Lung (tissue), 12 donors: ENCODE data around the gene PAPSS1. TPM values are rescaled to one million over a fixed set of nuclear protein-coding genes. Genes with fewer than 3 reads are reported as not detected.
A peak's percentile ranks its signal among the peaks of the same experiment; 100 is the strongest.

Source experiments
- ATAC-seq: fragments of 200-7000 bp; cut with Tn5 transposase; one replicate; pipeline ENCODE4 v1.9.1; 2020; ENCODE audit warnings: moderate number of reproducible peaks; ENCODE audit not compliant: insufficient read depth, low FRiP score
- DNase-seq, 3 donors: peaks; one replicate each; pipeline ENCODE4 v3.0.0-alpha.2; 2013 to 2017
- H3K27ac ChIP-seq, 2 donors: one replicate each; pipeline ENCODE4 v1.5.1; 2013; ENCODE audit warnings: mild to moderate bottlenecking in 2 of 2, moderate library complexity in 2 of 2, control low read depth in 1 of 2, inconsistent platforms in 1 of 2, low read depth in 1 of 2, low read length in 1 of 2
- H3K27me3 ChIP-seq, 3 donors: one replicate each; pipeline ENCODE4 v1.5.1; 2013; ENCODE audit warnings: low read length in 2 of 3; ENCODE audit not compliant: control insufficient read depth in 3 of 3, insufficient read depth in 3 of 3
- H3K36me3 ChIP-seq, 4 donors: one replicate each; pipeline ENCODE4 v1.5.1; 2013; ENCODE audit warnings: low read length in 4 of 4, mild to moderate bottlenecking in 1 of 4, moderate library complexity in 1 of 4; ENCODE audit not compliant: control insufficient read depth in 4 of 4, insufficient read depth in 4 of 4
- H3K4me1 ChIP-seq, 5 donors: one replicate each; pipeline ENCODE4 v1.5.1; 2013; ENCODE audit warnings: low read length in 5 of 5, mild to moderate bottlenecking in 2 of 5, moderate library complexity in 1 of 5; ENCODE audit not compliant: control insufficient read depth in 5 of 5, insufficient read depth in 5 of 5
- H3K4me3 ChIP-seq: one replicate; pipeline ENCODE4 v1.5.1; 2013; ENCODE audit warnings: mild to moderate bottlenecking, control low read depth, moderate library complexity
- H3K9ac ChIP-seq, 2 donors: one replicate each; pipeline ENCODE4 v1.5.1; 2013; ENCODE audit warnings: low read length in 2 of 2, control low read depth in 1 of 2; ENCODE audit not compliant: insufficient read depth in 1 of 2
- H3K9me3 ChIP-seq, 4 donors: one replicate each; pipeline ENCODE4 v1.5.1; 2013; ENCODE audit warnings: low read length in 3 of 4, mild to moderate bottlenecking in 1 of 4, moderate library complexity in 1 of 4; ENCODE audit not compliant: control insufficient read depth in 4 of 4, insufficient read depth in 3 of 4
- CTCF ChIP-seq: IDR thresholded peaks from 2 replicates; pipeline ENCODE4 v1.5.1; 2012; ENCODE audit warnings: mild to moderate bottlenecking; ENCODE audit errors: control extremely low read depth, extremely low read depth
- WGBS, 2 donors: extraction: QIAGEN DNeasy Blood & Tissue Kit; methylation state at CpG; one replicate each; pipeline ENCODE4 v1.1.7; 2013; 5-methylcytosine and 5-hydroxymethylcytosine counted together
- polyA plus RNA-seq, 2 donors: library from polyadenylated mRNA; stranded (reverse); fragments of 200-250 nt; gene quantifications; one replicate each; pipeline ENCODE4 v1.2.1, GENCODE V29; 2013
- total RNA-seq, 2 donors: library from RNA; depleted of rRNA in 1 of 2; stranded (reverse); fragments of >200 nt in 1 of 2; gene quantifications; one replicate each; pipeline ENCODE4 v1.2.1, GENCODE V29; 2014 to 2021
- donor health status: control.
- donor health status: control.
- donor health status: Bipolar disorder and iron deficiency.
- donor health status: healthy.
- donor health status: DM: yes; HTN: yes; CAD: no.

Gene PAPSS1
- total and polyA plus RNA-seq, 4 donors: 39.5 to 71.7 (median 55.3) TPM

- Histone ChIP-seq H3K9ac (no peak overlapping the region), H3K4me3 (no peak overlapping the region), H3K36me3 (peaks cover 8 to 14% (median 12%) of the 10 kb centered on the region in 4 donors), H3K27me3 (no peaks in the 10 kb centered on the region), H3K9me3 (no peaks in the 10 kb centered on the region), H3K27ac (no peak overlapping the region), H3K4me1 (peaks cover 0 to 27% (median 4%) of the 10 kb centered on the region in 5 donors)
- no peak for TF ChIP-seq CTCF
- ATAC-seq (no peak), DNase-seq (peak in 2 of 3 donors; percentile 91)
Observed at GRCh38 chr4:107650251-107650650, 69.8 kb downstream of the PAPSS1 start.

- Histone ChIP-seq H3K9me3 (peaks cover 0 to 1% (median 0%) of the 10 kb centered on the region in 4 donors), H3K9ac (no peak overlapping the region), H3K4me3 (no peak overlapping the region), H3K27ac (no peak overlapping the region), H3K4me1 (peaks cover 0 to 27% (median 4%) of the 10 kb centered on the region in 5 donors), H3K27me3 (no peaks in the 10 kb centered on the region), H3K36me3 (peaks cover 7 to 23% (median 17%) of the 10 kb centered on the region in 4 donors)
- ATAC-seq: no peak
- DNase-seq: peak in 1 of 3 donors; percentile 37
- no peak for TF ChIP-seq CTCF
- 74 to 91% methylated on average over 8 of the region's 8 CpGs for WGBS, 2 donors
Observed at GRCh38 chr4:107648178-107648991, 71.6 kb downstream of the PAPSS1 start.

DNA sequence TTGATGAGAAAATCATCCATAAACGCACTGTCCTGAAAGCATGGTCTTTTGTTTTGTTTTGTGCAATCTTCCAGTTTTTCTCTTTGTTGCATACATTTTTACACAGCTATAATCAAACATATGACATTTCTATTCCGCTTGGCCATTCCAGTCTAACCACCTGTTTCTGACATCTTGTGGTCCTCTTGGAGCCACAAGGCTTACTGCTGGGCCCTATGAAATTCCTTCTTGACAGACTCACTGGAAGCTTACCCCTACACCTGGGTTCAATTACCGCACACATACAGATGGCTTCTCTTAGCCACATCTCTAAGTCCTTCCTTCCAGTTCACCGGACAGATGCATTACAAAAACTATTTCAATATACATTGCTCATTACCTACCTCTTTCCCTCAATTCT lies 72.4 kb downstream of the PAPSS1 start:
- DNase-seq: no peak
- 89 to 97% methylated on average over 4 of the region's 4 CpGs for WGBS, 2 donors
- H3K9me3 ChIP-seq: peaks cover 0 to 1% (median 0%) of the 10 kb centered on the region in 4 donors
- no peak overlapping the region for H3K4me3 ChIP-seq
- peaks cover 7 to 20% (median 15%) of the 10 kb centered on the region in 4 donors for H3K36me3 ChIP-seq
- peaks cover 0 to 27% (median 4%) of the 10 kb centered on the region in 5 donors for H3K4me1 ChIP-seq
- no peaks in the 10 kb centered on the region for H3K27me3 ChIP-seq
- ATAC-seq: no peak
- no peak overlapping the region for H3K9ac ChIP-seq
- H3K27ac ChIP-seq: no peak overlapping the region
- no peak for TF ChIP-seq CTCF
